ENCODE data around the gene DESI2. TPM values are rescaled to one million over a fixed set of nuclear protein-coding genes. Genes with fewer than 3 reads are reported as not detected.
"Not testable (repeated sequence)": the region's sequence is repeated elsewhere in the genome, so short reads cannot be mapped to it uniquely, and the experiment has no call there.

The DESI2 gene
- total RNA-seq, 1 experiment from 2014 or later = 119 TPM

GRCh38 chr1:244704107-244704506 lies 51.2 kb downstream of the DESI2 start:
- DNase-seq (ENCODE audit: extremely low read depth, low read depth) = no peak

- DNase-seq (ENCODE audit: extremely low read depth, low read depth) = no peak
Measured at GRCh38 chr1:244705261-244706234, 52.6 kb downstream of the DESI2 start.

GRCh38 chr1:244709076-244709475 lies 56.1 kb downstream of the DESI2 start:
- DNase-seq (ENCODE audit: extremely low read depth, low read depth) = no peak

GRCh38 chr1:244709476-244710368 lies 56.8 kb downstream of the DESI2 start:
- DNase-seq (ENCODE audit: extremely low read depth, low read depth) = no peak

- DNase-seq (ENCODE audit: extremely low read depth, low read depth) = no peak
Measured at GRCh38 chr1:244710474-244711062, 57.6 kb downstream of the DESI2 start.

- no peak for DNase-seq (ENCODE audit: extremely low read depth, low read depth)
Measured at GRCh38 chr1:244712669-244713068, 59.7 kb downstream of the DESI2 start.

GRCh38 chr1:244713332-244713731 lies 60.4 kb downstream of the DESI2 start:
- no peak for DNase-seq (ENCODE audit: extremely low read depth, low read depth)

- no peak for DNase-seq (ENCODE audit: extremely low read depth, low read depth)
Measured at GRCh38 chr1:244727871-244728474, 75.0 kb downstream of the DESI2 start.

GRCh38 chr1:244730153-244730933 lies 77.4 kb downstream of the DESI2 start:
- DNase-seq (ENCODE audit: extremely low read depth, low read depth) = no peak

GRCh38 chr1:244730934-244731434 lies 78.1 kb downstream of the DESI2 start:
- no peak for DNase-seq (ENCODE audit: extremely low read depth, low read depth)

GRCh38 chr1:244731651-244732050 lies 78.7 kb downstream of the DESI2 start:
- no peak for DNase-seq (ENCODE audit: extremely low read depth, low read depth)

GRCh38 chr1:244732851-244733450 lies 80.0 kb downstream of the DESI2 start:
- DNase-seq (ENCODE audit: extremely low read depth, low read depth) = no peak

- DNase-seq (ENCODE audit: extremely low read depth, low read depth) = no peak
Measured at GRCh38 chr1:244735404-244735803, 82.5 kb downstream of the DESI2 start.

GRCh38 chr1:244735876-244736561 lies 83.1 kb downstream of the DESI2 start:
- DNase-seq (ENCODE audit: extremely low read depth, low read depth) = no peak

GRCh38 chr1:244739140-244739539 lies 86.2 kb downstream of the DESI2 start:
- DNase-seq (ENCODE audit: extremely low read depth, low read depth) = not testable (repeated sequence)

GRCh38 chr1:244740027-244740617 lies 87.2 kb downstream of the DESI2 start:
- not testable (repeated sequence) for DNase-seq (ENCODE audit: extremely low read depth, low read depth)

GRCh38 chr1:244741692-244742091 lies 88.8 kb downstream of the DESI2 start:
- DNase-seq (ENCODE audit: extremely low read depth, low read depth) = no peak
